Measurements from ENCODE around the gene ETV6.

ETV6 gene

DNA sequence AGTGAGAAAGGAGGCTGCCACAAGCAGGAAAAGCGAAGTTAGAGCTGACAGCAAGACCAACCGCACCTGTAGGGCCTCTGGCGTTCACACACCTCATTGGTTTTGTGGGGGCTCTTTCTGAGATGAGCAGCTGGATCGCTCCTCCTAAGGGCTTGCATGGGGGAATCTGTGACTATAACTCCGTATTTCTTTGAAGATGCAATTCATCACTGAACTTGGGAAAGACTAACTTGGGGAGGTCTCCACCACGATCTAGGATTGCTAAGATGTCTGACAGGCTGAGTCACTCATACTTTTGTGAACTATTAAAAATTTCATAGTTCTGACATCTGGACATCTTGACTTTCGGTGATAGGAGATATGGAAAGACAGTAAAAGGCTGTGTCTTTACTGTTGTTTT is 173.6 kb downstream of the ETV6 start:
- no peak for DNase-seq

DNA sequence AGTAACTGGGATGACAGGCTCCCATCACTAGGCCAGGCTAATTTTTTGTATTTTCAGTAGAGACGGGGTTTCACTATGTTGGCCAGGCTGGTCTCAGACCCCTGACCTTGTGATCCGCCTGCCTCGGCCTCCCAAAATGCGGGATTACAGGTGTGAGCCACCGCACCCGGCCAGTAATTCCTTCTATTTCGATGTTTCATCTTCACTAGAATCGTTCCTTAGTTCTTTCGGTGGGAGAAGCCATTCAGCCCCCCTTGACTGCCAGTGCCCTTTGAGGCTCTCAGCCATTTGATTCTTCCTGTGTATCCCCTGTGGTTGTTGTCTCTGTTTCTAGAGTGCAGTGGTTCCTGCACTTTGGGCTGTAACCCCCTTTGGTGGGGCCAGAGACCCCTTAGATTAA is 174.1 kb downstream of the ETV6 start:
- DNase-seq = no peak

DNA sequence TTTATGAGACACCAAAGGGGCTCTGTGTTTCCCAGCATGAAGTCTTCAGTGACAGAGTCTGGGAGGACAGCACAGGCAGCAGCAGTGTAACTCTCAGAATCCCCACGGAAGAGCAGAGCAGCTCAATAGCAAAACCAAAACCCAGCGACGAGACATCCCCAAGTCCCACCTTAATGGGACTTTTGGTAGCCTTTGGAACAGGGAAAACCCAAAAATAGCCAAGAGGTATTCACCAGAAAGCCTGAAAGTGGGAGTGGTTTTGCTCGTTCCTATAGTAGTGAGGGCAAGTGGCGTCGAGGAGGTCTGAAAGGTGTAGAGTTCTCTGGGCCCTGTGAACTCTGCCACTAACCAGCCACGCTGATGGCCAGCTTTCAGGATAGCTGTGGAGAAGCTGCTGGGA is 174.6 kb downstream of the ETV6 start:
- DNase-seq = no peak

DNA sequence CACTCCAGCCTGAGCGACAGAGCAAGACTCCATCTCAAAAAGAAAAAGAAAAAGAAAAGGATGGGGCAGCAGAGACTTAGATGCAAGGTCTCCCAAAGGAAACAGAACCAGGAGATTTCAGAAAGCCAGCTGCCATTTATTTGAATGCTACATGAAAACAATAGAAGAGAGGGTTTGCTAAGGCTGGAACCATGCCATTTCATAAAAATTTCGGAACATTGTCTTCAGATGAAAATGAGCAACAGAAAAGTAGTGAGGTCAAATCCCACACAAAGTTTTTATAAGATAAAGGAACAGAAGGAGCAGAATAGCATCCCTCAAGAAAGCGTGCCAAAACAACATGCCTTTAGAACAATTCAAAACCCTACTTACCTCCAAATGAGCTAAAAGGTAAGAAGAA is 175.3 kb downstream of the ETV6 start:
- no peak for DNase-seq

DNA sequence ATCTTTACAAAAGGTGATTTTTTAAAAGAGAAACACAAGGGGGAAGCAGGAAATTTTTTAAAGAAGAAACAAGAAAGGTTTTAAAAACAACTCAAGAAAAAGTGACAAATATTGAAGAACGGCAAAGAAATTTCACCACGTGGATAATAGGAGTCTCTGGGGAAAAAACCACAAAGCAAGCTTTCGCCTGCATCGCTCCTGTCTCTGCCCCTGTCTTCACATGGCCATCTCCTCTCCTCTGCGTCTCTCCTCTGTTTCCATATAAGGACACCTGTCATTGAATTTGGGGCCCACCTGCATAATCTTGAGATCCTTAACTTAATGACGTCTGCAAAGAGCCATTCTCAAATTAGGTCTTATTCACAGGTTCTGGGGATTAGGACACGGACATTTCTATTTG is 175.8 kb downstream of the ETV6 start:
- no peak for DNase-seq

DNA sequence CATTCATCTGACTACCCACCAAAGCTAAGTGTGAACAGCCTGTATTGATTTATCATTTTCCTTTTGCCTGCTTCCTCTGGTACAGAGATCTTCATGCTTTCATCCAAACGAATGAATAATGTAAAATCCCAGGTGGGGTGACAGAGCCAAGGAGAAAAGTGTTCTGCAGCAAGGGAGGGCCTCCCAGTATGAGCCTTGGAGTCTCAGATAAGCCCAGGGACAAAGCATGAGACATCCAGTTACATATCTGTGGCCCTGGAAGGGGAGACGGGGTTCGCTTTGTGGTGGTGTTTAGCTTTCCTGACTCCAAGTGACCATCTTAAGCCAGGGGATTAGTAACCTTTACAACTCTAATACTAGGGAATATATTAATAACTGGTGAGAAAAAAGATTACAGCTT is 177.1 kb downstream of the ETV6 start:
- no peak for DNase-seq

DNA sequence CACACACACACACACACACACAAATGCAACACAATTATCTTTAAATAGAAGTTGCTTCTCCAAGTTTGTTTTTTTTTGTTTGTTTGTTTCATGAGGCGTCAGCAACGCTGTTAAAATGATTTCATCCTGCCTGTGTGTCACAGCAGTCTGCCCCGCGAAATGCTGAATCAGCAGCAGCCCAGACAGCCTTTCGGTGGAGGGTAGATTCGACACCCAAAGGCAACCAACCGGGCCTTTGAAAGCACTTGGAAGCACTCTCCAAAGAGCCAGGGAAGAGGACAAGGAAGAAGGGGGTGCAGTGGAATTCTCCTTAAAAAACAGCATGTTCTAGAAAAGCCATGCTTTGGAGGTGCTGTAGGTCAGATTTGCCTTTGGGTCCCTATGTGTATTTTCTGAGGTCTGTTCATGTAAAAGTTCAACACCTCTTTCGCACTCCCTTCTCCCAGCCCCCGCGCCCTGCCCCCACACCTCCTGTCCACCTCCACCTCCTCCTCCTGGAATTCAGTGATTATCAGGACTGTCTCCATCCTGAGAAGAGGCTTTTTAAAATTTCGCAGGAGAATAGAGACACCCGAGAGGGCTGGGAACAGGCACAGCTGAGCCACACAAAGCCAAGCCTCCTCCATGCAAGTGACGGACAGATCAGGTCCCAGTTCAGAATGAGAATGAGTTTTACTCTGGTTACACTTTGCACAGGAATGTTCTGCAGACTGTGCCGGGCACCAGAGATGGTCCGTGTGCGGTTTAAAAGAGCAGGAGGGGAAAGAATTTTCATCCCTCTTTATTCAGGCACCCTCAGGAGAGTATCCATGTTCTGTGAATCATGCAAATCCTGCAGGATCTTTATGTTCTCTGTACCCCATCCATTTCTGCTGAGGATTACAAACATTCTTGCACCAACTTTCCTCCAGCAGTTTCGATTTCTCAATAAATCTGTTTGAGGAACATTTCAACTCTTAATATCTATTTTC is 177.9 kb downstream of the ETV6 start:
- DNase-seq = peak in 9 of 56 donors; percentile 8 to 59 (median 20)

DNA sequence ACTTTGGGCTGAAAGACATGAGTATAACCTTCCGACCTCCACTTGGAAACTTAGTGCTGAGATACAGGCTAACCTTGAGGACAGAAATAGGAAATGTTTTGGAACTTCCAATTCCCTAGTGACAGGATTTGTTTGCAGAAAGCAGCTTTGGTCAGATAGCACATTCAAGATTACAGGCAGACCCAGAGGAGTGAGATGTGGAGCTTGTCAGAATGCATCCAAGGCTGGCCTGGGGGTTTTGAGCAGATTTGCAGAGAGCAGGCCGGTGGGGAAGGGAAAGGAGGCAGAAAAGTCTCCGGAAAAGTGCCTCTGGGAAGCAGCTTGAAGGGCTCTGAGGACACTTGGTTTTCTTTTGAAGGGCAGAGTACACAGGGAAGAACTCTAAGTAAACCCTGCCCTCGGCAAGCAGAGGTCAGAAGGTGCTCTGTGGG is 180.3 kb downstream of the ETV6 start:
- no peak for DNase-seq

DNA sequence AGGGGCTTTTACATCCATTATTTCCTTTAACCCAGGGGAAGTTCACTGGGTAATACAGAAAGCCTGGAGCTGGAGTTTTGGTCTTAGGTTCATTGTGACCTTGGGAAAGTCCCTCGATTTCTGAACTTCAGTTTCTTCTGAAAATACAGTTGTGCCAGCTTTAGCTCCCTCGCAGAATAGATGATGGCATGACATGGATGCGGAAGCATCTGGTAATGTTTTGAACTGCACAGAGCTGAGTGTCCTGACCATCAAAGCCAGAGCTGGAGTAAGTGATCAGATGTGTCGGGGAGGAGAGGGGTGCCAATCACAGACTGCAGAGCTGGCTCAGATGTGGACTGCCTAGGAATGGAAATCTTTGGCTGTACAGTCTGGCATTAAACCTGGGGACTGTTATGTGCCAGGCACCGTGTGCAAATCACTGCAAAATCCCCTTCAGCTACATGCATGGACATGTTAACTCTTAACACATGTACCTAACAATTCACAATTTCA is 180.9 kb downstream of the ETV6 start:
- DNase-seq = no peak

DNA sequence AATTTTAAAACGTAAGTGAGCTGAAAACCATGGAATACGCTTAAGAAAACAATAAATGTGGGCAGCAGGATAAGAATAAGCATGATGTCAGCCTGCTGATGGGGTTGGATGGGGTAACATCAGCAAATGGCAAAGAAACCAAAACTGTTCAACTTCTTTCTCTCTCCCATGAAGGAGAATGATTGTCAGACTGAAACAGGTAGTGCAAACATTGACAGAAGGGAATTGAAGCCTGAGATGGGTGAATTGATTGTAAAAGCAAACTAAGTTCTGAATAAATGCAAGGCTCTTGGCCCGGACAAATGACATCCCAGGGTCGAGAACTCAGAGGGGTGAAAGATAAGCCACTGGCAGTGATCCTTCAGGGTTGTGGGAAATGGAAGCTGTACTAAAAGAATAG is 182.6 kb downstream of the ETV6 start:
- no peak for DNase-seq

DNA sequence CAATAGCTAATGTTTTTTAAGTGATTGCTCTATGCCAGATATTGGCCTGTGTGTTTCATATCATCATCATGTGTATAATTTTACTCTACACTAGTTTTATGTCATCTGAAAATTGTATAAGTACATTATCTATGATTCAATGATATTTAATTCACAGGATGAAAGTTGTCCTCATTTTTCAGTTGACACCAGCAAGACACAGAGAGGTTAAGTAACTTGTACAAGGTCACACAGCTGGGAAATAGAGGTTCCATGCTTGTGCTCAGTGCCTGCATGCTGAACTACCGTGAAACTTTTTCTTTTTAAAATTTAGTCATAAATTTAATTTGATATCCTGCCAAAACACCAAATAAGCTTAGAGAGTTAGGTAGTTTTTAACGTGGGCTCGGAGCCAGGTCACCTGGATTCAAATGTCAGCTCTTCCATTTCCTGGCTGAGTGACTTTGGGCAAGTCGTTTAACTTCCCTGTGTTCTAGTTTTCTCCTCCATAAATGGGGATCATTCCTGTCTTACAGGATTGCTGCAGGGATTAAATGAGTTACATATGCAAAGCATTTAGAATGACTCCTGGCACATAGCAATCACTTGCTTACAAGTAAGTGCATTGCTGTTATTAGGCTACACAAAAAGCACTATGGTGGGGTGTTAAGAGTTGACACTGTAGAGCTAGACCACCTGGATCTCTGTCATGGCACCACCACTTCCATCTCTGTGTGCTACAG is 183.9 kb downstream of the ETV6 start:
- no peak for DNase-seq

DNA sequence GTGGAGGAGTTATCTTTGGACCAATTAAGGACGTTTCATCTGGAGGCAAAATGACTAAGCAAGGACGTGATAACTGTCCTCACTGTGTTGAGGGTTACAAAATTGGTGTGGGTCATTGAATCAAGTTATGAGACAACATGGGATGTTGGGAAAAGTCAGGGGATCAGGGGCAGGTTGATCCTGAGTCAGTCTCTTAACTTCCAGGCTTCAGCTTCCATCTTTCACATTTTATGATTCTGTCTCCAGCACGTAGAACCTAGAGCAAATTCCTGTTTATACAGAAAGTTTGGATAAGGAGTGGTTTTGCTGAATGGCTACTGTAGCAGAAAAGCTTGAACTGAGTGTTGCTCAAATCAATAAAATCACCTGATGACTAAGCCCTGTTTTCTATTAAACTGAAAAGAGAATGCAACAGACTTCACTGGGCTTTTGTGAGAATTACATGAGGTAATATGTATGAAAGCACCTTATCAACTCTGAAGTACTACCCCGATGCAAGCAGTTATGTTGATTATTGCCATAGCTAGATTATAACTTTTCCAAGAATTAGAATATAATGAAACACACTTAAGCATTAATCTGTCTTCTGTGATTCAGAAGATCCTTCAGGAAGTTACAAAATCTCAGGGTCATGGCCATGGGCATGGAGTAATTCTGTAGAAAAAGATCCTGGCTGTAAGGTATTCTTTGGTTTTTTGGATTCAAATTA is 184.8 kb downstream of the ETV6 start:
- DNase-seq = no peak

DNA sequence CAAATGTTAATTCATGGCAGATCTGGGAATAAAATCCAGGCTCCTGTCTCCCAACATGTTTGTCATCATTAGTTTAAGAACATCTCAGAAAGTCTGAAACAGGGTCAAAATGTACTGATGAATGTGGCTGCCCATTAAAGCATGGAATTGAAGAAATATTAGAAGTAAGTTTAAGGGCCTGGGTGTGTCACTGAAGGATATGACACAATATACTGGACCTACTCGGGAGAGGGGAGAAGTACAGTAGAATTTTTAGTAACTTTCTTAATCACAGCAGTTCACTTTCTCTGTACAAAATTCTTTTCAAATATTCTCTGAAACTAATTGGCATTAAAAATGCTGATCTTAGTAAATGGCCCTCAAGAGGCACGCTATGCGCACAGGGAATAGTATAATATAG is 185.5 kb downstream of the ETV6 start:
- DNase-seq = no peak

DNA sequence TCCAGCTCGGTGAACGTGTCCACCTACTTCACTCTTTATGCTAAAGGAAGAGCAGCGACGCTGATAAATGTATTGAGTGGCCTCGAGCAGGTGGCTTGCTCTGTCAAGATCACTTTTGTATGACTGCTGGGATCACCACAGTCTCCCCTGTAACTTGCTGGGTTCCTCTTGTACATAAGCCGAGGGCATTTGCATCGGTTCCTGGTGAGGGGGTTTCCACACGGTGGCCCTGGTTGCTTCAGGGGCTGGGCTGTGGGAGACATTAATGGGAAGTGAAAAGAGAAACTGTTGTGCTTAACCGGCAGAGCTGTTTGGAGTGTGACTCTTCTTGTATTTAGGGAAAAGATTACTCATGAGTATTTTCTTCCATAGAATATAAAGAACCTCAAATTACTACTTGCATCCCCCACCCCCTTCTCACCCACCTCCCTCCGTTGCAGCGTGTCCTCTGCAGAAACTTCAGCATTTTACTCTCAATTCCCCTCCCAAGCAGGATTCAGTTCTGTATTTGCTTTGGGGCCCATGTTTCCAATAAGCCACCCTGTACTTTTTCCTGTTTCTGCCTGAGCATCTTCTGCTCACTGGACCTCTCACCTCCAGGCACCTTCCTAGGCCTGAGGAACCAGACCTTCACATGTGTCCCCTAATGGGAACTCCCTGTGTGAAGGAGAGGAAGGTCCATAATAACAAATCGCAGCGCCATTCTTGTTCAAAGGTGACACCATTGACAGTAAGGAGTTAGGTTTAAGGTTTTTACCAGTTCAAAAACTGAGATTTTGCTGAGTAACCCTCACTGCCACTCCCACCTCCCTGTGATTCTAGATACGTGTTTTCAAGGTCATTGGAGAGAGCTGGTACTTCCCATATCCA is 187.0 kb downstream of the ETV6 start:
- DNase-seq = peak in 9 of 56 donors; percentile 9 to 46 (median 20)

DNA sequence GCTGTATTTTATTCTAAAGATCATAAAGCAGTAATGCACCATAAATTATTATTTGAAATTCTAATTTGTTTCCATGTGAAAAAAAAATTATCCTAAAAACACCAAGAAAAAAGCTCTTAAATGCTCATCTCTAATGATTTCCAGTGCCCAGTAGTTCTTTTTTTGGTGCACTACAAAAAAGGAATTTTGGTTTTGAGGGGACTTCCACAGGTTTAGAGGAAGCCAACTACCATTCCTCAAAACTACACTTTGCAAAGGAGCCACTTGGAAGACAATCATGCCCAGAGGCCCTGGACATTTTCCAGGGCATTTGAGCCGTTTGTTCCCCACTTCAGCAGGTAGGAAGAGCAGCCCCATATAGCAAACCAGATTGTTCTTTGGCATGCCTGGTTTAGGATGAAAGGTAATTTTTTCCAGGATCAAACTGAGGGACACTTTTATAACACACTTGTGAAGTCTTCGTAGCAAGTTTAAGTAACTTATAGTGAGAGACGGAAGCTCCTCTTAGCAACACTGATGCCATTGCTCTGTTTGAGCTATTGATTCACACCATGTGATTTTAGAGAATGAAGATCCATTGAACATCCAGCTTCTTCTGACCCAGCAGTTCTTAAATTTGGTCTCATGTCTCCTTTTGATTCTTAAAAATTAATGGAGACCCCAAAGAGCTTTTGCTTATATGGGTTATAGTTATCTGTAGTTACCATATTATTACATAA is 187.9 kb downstream of the ETV6 start:
- no peak for DNase-seq

DNA sequence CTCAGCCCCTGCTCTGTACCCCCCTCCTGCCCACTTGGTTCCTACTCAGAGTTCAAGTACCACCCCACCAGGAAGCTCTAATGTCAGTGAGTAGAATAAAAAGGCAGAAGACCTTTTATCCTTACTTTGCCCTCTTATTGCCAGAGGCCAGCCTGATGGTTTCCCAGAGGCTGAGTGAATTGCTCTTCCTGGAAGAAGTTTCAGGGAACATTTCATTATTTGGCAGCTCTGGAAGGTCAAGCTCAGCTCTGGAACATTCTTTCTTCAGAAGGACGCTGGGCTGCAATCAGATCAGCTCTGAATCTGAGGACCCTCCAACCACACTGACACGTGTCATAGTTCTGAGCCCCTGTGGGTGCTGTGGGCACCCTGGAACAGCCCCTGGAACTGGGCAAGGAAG is 188.9 kb downstream of the ETV6 start:
- DNase-seq = no peak

DNA sequence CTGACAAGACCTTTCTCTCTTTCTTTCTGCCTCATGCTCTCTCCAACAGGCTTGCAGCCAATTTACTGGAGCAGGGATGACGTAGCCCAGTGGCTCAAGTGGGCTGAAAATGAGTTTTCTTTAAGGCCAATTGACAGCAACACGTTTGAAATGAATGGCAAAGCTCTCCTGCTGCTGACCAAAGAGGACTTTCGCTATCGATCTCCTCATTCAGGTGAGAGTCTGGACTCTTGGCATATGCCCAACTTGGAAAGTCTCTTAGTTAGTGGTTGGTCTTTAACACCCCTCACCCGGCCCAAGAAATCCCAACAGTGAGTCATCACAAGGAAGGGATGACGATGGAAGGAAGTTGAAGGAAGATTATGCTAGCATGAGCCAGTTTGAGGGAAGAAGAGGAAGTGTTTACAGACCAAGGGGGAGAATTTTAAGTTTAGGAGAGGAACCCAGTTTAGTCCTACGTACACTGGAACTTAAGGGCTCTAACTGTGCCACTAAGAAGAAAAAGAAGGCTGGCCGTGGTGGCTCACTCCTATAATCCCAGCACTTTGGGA is 189.7 kb downstream of the ETV6 start:
- DNase-seq = peak in 23 of 56 donors; percentile 14 to 58 (median 38)

DNA sequence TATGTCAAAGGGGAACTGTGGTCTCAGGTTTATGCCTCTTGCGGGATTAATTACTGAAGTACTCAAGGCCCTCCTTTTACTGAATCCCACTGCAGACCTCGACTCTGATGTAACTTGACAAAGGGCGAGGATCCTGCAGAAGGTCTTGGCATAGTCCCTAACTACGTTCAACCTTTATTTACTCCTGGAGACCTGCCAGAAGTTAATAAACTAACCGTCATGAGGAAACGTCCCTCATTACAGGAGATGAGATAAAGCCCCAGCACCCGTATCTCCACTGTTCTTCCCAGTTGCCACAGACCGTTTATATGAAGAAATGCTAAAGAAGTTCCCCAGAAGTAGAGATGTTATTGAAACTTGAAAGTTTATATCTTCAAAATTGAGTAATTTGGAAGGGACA is 190.9 kb downstream of the ETV6 start:
- DNase-seq = no peak

DNA sequence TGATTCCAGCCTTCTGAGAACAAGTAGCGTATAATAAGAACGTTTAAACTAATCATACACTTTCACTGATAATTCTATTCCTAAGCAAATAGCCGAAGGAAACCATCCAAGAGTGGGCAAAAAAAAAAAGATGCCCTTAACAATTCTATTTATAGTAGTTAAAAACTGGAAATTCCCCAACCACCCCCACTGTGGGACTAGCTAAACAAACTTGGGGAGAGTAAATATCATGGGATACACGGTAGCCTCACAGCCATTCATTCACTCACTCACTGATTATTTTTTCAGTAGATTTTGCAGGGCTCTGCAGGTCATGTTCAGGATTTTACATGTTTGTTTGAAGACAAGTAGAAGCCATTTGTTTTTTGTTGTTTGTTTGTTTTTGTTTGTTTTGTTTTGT is 197.0 kb downstream of the ETV6 start:
- no peak for DNase-seq

DNA sequence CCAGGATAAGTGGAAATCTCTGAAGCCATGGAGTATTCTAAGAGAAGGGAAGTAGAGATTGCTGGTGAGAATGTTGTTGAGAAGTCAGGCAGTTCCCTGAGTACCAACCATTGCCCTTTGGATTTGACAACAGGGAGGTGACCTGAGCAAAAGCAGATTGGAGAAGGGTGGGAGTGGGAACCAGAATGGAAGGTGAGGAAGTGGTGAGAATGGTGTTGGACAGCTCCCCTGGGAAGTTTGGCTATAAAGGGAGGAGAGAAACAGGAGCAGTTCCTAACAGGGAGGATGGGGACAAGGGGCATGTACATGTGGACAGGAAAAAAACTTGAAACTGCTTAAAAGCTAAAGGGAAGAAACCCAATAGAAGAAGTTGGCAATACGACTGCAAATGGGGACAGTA is 198.1 kb downstream of the ETV6 start:
- no peak for DNase-seq
